ENCODE results near the gene AUTS2. TPM values are rescaled to one million over a fixed set of nuclear protein-coding genes. Genes with fewer than 3 reads are reported as not detected.

Gene AUTS2
- total RNA-seq, 1 experiment from 2014 or later = 50.0 TPM

- TF ChIP-seq, protein P1, sequence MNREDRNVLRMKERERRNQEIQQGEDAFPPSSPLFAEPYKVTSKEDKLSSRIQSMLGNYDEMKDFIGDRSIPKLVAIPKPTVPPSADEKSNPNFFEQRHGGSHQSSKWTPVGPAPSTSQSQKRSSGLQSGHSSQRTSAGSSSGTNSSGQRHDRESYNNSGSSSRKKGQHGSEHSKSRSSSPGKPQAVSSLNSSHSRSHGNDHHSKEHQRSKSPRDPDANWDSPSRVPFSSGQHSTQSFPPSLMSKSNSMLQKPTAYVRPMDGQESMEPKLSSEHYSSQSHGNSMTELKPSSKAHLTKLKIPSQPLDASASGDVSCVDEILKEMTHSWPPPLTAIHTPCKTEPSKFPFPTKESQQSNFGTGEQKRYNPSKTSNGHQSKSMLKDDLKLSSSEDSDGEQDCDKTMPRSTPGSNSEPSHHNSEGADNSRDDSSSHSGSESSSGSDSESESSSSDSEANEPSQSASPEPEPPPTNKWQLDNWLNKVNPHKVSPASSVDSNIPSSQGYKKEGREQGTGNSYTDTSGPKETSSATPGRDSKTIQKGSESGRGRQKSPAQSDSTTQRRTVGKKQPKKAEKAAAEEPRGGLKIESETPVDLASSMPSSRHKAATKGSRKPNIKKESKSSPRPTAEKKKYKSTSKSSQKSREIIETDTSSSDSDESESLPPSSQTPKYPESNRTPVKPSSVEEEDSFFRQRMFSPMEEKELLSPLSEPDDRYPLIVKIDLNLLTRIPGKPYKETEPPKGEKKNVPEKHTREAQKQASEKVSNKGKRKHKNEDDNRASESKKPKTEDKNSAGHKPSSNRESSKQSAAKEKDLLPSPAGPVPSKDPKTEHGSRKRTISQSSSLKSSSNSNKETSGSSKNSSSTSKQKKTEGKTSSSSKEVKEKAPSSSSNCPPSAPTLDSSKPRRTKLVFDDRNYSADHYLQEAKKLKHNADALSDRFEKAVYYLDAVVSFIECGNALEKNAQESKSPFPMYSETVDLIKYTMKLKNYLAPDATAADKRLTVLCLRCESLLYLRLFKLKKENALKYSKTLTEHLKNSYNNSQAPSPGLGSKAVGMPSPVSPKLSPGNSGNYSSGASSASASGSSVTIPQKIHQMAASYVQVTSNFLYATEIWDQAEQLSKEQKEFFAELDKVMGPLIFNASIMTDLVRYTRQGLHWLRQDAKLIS (CRISPR knock-in tag; IDR thresholded peaks at IDR 0.05; ENCODE audit: borderline replicate concordance) = no peak
- no peak for TF ChIP-seq ZBTB43 (CRISPR knock-in tag; IDR thresholded peaks at IDR 0.05)
- TF ChIP-seq TEAD1 (CRISPR knock-in tag; IDR thresholded peaks at IDR 0.05) = no peak
- no peak for TF ChIP-seq RORB (CRISPR knock-in tag; IDR thresholded peaks at IDR 0.05)
- TF ChIP-seq HMGA2 (CRISPR knock-in tag; IDR thresholded peaks at IDR 0.05) = no peak
- no peak for TF ChIP-seq NR1H2 (CRISPR knock-in tag; IDR thresholded peaks at IDR 0.05)
- TF ChIP-seq SMAD4 (CRISPR knock-in tag; IDR thresholded peaks at IDR 0.05) = no peak
- TF ChIP-seq CREB1 (CRISPR knock-in tag; IDR thresholded peaks at IDR 0.05) = no peak
- TF ChIP-seq CBFB (CRISPR knock-in tag; IDR thresholded peaks at IDR 0.05; ENCODE audit: low read depth) = no peak
Measured at GRCh38 chr7:69949122-69949521, 350.8 kb downstream of the AUTS2 start (continued).

DNA sequence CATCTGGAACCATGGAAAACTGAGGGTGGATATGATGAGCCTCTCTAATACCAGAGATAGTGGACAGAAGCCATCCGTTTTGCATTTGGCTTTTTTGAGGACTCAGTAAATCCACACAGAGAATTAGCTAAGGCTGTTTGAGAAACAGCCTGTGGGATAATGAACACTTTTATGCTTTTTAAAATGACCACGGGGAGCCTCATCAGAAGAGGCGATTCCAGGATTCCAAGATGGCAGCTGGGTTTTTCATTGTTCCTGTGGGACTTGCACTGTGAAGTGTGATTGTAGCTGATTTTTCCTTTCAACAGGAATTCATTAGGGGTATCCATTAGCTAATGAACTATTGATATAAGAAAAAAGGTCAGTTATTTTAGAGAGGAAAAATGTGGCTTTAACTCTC is 353.2 kb downstream of the AUTS2 start:
- no peak for DNase-seq (ENCODE audit: low spot score)
- ATAC-seq = no peak
- H3K9me3 Mint-ChIP-seq = no peaks in the 10 kb centered on the region
- no peaks in the 10 kb centered on the region for H3K27me3 Mint-ChIP-seq (ENCODE audit: low read depth)
- no peak overlapping the region for H3K27ac Mint-ChIP-seq
- no peak overlapping the region for H3K4me3 Mint-ChIP-seq
- CTCF ChIA-PET = no interaction called here
- POLR2A ChIA-PET = no interaction called here
- H3K36me3 Mint-ChIP-seq = no peaks in the 10 kb centered on the region
- no peak for TF ChIP-seq ZNF138 (CRISPR knock-in tag; conservative IDR thresholded peaks at IDR 0.05)
- TF ChIP-seq, protein P2, sequence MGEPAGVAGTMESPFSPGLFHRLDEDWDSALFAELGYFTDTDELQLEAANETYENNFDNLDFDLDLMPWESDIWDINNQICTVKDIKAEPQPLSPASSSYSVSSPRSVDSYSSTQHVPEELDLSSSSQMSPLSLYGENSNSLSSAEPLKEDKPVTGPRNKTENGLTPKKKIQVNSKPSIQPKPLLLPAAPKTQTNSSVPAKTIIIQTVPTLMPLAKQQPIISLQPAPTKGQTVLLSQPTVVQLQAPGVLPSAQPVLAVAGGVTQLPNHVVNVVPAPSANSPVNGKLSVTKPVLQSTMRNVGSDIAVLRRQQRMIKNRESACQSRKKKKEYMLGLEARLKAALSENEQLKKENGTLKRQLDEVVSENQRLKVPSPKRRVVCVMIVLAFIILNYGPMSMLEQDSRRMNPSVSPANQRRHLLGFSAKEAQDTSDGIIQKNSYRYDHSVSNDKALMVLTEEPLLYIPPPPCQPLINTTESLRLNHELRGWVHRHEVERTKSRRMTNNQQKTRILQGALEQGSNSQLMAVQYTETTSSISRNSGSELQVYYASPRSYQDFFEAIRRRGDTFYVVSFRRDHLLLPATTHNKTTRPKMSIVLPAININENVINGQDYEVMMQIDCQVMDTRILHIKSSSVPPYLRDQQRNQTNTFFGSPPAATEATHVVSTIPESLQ (CRISPR knock-in tag; IDR thresholded peaks at IDR 0.05) = no peak
- TF ChIP-seq, protein P3, sequence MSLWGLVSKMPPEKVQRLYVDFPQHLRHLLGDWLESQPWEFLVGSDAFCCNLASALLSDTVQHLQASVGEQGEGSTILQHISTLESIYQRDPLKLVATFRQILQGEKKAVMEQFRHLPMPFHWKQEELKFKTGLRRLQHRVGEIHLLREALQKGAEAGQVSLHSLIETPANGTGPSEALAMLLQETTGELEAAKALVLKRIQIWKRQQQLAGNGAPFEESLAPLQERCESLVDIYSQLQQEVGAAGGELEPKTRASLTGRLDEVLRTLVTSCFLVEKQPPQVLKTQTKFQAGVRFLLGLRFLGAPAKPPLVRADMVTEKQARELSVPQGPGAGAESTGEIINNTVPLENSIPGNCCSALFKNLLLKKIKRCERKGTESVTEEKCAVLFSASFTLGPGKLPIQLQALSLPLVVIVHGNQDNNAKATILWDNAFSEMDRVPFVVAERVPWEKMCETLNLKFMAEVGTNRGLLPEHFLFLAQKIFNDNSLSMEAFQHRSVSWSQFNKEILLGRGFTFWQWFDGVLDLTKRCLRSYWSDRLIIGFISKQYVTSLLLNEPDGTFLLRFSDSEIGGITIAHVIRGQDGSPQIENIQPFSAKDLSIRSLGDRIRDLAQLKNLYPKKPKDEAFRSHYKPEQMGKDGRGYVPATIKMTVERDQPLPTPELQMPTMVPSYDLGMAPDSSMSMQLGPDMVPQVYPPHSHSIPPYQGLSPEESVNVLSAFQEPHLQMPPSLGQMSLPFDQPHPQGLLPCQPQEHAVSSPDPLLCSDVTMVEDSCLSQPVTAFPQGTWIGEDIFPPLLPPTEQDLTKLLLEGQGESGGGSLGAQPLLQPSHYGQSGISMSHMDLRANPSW (CRISPR knock-in tag; conservative IDR thresholded peaks at IDR 0.05; ENCODE audit: low read depth) = no peak
- TF ChIP-seq E2F5 (CRISPR knock-in tag; IDR thresholded peaks at IDR 0.05) = no peak
- no peaks in the 10 kb centered on the region for H3K4me1 Mint-ChIP-seq
